COLO829 (cell line): ENCODE data around the gene BCORL1.
A peak's percentile ranks its signal among the peaks of the same experiment; 100 is the strongest.

ENCODE experiments used
- DNase-seq: peaks from one replicate; pipeline ENCODE4 v3.0.0; 2012; ENCODE audit warnings: low spot score

BCORL1 gene

GRCh38 chrX:129982300-129983251 lies at the start of gene BCORL1:
TSS of gene BCORL1 (plus strand) at chrX:129982635. CDS start at chrX:130005232, 22,597 bp downstream.
- peak; percentile 96 for DNase-seq

- DNase-seq: no peak
Observed at GRCh38 chrX:129932821-129933321, 49.6 kb upstream of the BCORL1 start.

GRCh38 chrX:129933700-129934099 lies 48.7 kb upstream of the BCORL1 start:
- no peak for DNase-seq

GRCh38 chrX:129934461-129934860 lies 48.0 kb upstream of the BCORL1 start:
- DNase-seq: peak; percentile 48

- DNase-seq: no peak
Observed at GRCh38 chrX:129934952-129935351, 47.5 kb upstream of the BCORL1 start.

- no peak for DNase-seq
Observed at GRCh38 chrX:129938081-129938480, 44.4 kb upstream of the BCORL1 start.

- DNase-seq: no peak
Observed at GRCh38 chrX:129939986-129940385, 42.4 kb upstream of the BCORL1 start.

GRCh38 chrX:129940721-129941120 lies 41.7 kb upstream of the BCORL1 start:
- DNase-seq: peak; percentile 59

GRCh38 chrX:129945131-129945530 lies 37.3 kb upstream of the BCORL1 start:
- DNase-seq: no peak

GRCh38 chrX:129953334-129953648 lies 29.1 kb upstream of the BCORL1 start:
- no peak for DNase-seq

GRCh38 chrX:129953881-129954280 lies 28.6 kb upstream of the BCORL1 start:
- DNase-seq: no peak

- DNase-seq: no peak
Observed at GRCh38 chrX:129954804-129955203, 27.6 kb upstream of the BCORL1 start.

GRCh38 chrX:129955682-129956081 lies 26.8 kb upstream of the BCORL1 start:
- DNase-seq: no peak

GRCh38 chrX:129956145-129956544 lies 26.3 kb upstream of the BCORL1 start:
- no peak for DNase-seq

GRCh38 chrX:129956765-129957164 lies 25.7 kb upstream of the BCORL1 start:
- DNase-seq: no peak

- DNase-seq: peak; percentile 24
Observed at GRCh38 chrX:129957241-129958082, 25.0 kb upstream of the BCORL1 start.

- DNase-seq: no peak
Observed at GRCh38 chrX:129958083-129958465, 24.4 kb upstream of the BCORL1 start.

- DNase-seq: no peak
Observed at GRCh38 chrX:129958814-129959492, 23.5 kb upstream of the BCORL1 start.

- DNase-seq: no peak
Observed at GRCh38 chrX:129959493-129959832, 23.0 kb upstream of the BCORL1 start.

GRCh38 chrX:129961180-129962083 lies 21.0 kb upstream of the BCORL1 start:
- peak; percentile 40 for DNase-seq

- DNase-seq: no peak
Observed at GRCh38 chrX:129963729-129964128, 18.7 kb upstream of the BCORL1 start.
